PC-9 (cell line): ENCODE results near the gene SMIM22. TPM values are rescaled to one million over a fixed set of nuclear protein-coding genes. Genes with fewer than 3 reads are reported as not detected.
A peak's percentile ranks its signal among the peaks of the same experiment; 100 is the strongest.

Source experiments
- BruUV-seq: library from RNA; stranded (reverse); fragments of 400-500 nt; replicated peaks from 2 replicates; lab custom pipeline; 2021; lab: Mats Ljungman, UMichigan
- CTCF ChIA-PET: fragments of 300-600 bp; sonication (Branson Sonifier 250); formaldehyde crosslinking; loops from one replicate; lab custom pipeline; 2022; ENCODE audit warnings: antibody characterized with exemption; lab: Charles Lee
- POLR2A ChIA-PET: fragments of 300-600 bp; sonication (Branson Sonifier 250); formaldehyde crosslinking; loops from one replicate; lab custom pipeline; 2022; ENCODE audit warnings: antibody characterized with exemption; ENCODE audit not compliant: unreplicated experiment; lab: Charles Lee
- DNase-seq, 2 experiments: peaks; one replicate each; pipeline versions ENCODE4 v3.0.0 to v3.0.0-alpha.2; 2015 to 2022; ENCODE audit warnings: mixed read lengths in 1 of 2
- H2AFZ ChIP-seq: fragments of 200-600 bp; sonication (generic); 2 replicates; pipeline ENCODE4 v1.8.1; 2017; ENCODE audit warnings: antibody characterized with exemption
- H3F3A ChIP-seq: fragments of 200-600 bp; sonication (generic); 2 replicates; pipeline ENCODE4 v1.8.1; 2017; ENCODE audit warnings: antibody characterized with exemption, mild to moderate bottlenecking, low read depth; ENCODE audit not compliant: insufficient read depth
- H3K27ac ChIP-seq: fragments of 200-600 bp; sonication (generic); 2 replicates; pipeline ENCODE4 v1.6.1; 2016; ENCODE audit warnings: mixed run types
- H3K27me3 ChIP-seq: fragments of 200-600 bp; sonication (generic); 2 replicates; pipeline ENCODE4 v1.6.1; 2016; ENCODE audit warnings: low read depth, mixed run types; ENCODE audit not compliant: insufficient read depth
- H3K36me3 ChIP-seq: fragments of 200-600 bp; sonication (generic); 2 replicates; pipeline ENCODE4 v1.6.1; 2016; ENCODE audit warnings: low read depth, mixed run types
- H3K4me1 ChIP-seq: fragments of 200-600 bp; sonication (generic); replicated peaks from 2 replicates; pipeline ENCODE4 v1.6.1; 2016; ENCODE audit warnings: mixed run types; ENCODE audit not compliant: insufficient read depth
- H3K4me2 ChIP-seq: fragments of 200-600 bp; sonication (generic); 2 replicates; pipeline ENCODE4 v1.6.1; 2017; ENCODE audit warnings: mixed run types
- H3K4me3 ChIP-seq: fragments of 200-600 bp; sonication (generic); 2 replicates; pipeline ENCODE4 v1.6.1; 2016; ENCODE audit warnings: mixed run types
- H3K79me2 ChIP-seq: fragments of 200-600 bp; sonication (generic); 2 replicates; pipeline ENCODE4 v1.6.1; 2017; ENCODE audit warnings: low read depth, mixed run types
- H3K9me2 ChIP-seq: fragments of 200-600 bp; sonication (generic); 2 replicates; pipeline ENCODE4 v1.8.1; 2017; ENCODE audit warnings: mild to moderate bottlenecking; ENCODE audit not compliant: insufficient read depth
- H3K9me3 ChIP-seq: fragments of 200-600 bp; sonication (generic); 2 replicates; pipeline ENCODE4 v1.8.1; 2016; ENCODE audit warnings: low read depth; ENCODE audit not compliant: insufficient read depth
- H4K20me1 ChIP-seq: fragments of 200-600 bp; sonication (generic); 2 replicates; pipeline ENCODE4 v1.8.1; 2017; ENCODE audit not compliant: insufficient read depth
- EZH2 ChIP-seq: fragments of 200-600 bp; sonication (generic); IDR thresholded peaks from 2 replicates; pipeline ENCODE4 v1.8.0; 2017; ENCODE audit warnings: antibody characterized with exemption, low read depth
- intact Hi-C: fragments of 100-400 bp; cut with micrococcal nuclease; formaldehyde crosslinking; loops from one replicate; pipeline ENCODE4 v1.10.0; 2022; ENCODE audit not compliant: unreplicated experiment
- total RNA-seq: library from RNA; stranded (reverse); gene quantifications from 2 replicates; pipeline ENCODE4 v1.2.3, GENCODE V29; 2021
- TF ChIP-seq, protein P1 (sequence below): fragments of 200-600 bp; sonication (generic); conservative IDR thresholded peaks from 2 replicates; pipeline ENCODE4 v1.6.1; 2017; ENCODE audit warnings: mixed run types, antibody characterized with exemption, mild to moderate bottlenecking, moderate library complexity

The SMIM22 gene
- total RNA-seq, 1 experiment from 2014 or later: 134 TPM

DNA sequence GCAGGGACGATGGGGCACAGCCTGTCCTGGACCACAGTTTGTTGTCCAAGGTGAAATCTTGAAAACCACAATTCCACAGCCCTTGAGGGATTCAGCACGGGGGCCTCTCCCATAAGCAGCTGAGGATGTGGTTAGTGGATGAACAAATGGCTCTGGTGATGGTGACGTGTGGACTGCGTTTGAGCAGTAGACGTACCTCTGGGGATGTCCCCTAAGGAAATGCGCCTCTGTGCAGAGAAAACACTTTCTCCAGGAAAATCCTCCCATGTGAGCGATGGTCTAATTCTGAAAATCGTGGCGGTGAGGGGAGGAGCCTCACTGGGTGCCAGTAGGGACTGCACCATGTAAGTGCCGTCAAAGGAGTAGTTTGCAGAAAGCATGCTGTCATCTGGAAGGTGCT, 4.3 kb upstream of the SMIM22 start:
- H3K27ac ChIP-seq: no peak overlapping the region
- no peaks in the 10 kb centered on the region for H3K27me3 ChIP-seq
- H3K36me3 ChIP-seq: no peaks in the 10 kb centered on the region
- H3K4me1 ChIP-seq: peaks cover 38% of the 10 kb centered on the region
- no TSS peak for BruUV-seq
- CTCF ChIA-PET: interaction anchor here (0.6 kb wide), 1 partner anchor 67 kb away, joined by 5 read pairs; no protein-coding TSS in a partner anchor
- TF ChIP-seq, protein P1, sequence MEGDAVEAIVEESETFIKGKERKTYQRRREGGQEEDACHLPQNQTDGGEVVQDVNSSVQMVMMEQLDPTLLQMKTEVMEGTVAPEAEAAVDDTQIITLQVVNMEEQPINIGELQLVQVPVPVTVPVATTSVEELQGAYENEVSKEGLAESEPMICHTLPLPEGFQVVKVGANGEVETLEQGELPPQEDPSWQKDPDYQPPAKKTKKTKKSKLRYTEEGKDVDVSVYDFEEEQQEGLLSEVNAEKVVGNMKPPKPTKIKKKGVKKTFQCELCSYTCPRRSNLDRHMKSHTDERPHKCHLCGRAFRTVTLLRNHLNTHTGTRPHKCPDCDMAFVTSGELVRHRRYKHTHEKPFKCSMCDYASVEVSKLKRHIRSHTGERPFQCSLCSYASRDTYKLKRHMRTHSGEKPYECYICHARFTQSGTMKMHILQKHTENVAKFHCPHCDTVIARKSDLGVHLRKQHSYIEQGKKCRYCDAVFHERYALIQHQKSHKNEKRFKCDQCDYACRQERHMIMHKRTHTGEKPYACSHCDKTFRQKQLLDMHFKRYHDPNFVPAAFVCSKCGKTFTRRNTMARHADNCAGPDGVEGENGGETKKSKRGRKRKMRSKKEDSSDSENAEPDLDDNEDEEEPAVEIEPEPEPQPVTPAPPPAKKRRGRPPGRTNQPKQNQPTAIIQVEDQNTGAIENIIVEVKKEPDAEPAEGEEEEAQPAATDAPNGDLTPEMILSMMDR: no peak
- no peak for TF ChIP-seq EZH2
- no peak overlapping the region for H2AFZ ChIP-seq
- no peaks in the 10 kb centered on the region for H4K20me1 ChIP-seq
- no peak overlapping the region for H3K4me2 ChIP-seq
- H3F3A ChIP-seq: peaks cover 23% of the 10 kb centered on the region; the same call in 1 of the 2 replicates
- no peaks in the 10 kb centered on the region for H3K9me3 ChIP-seq
- intact Hi-C loops: no loop called here
- H3K79me2 ChIP-seq: peaks cover 6% of the 10 kb centered on the region; the same call in 1 of the 2 replicates
- POLR2A ChIA-PET: no interaction called here
- no peak for DNase-seq
- no peaks in the 10 kb centered on the region for H3K9me2 ChIP-seq
- H3K4me3 ChIP-seq: no peak overlapping the region

DNA sequence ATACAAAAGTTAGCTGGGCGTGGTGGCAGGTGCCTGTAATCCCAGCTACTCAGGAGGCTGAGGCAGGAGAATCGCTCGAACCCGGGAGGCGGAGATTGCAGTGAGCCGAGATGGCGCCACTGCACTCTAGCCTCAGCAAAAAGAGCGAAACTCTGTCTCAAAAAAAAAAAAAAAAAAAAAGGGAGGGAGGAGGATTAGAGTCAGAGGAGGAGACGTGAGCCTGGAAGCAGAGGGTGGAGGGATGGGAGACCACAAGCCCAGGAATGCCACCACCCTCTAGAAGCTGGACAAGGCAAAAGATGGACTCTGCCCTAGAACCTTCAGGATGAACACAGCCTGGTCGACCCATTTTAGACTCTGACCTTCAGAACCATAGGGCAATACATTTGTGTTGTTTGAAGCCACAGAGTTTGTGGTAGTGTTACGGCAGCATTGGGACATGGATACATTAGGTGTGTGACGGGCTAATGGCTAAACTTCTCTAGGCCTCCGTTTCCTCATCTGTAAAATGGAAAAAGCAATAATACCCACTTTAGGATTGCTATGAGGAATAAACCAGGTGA, 2.1 kb upstream of the SMIM22 start:
- Histone ChIP-seq H3K9me3 (no peaks in the 10 kb centered on the region), H3K4me3 (no peak overlapping the region), H3K9me2 (no peaks in the 10 kb centered on the region), H3F3A (peaks cover 24% of the 10 kb centered on the region; the same call in 1 of the 2 replicates), H3K36me3 (no peaks in the 10 kb centered on the region), H3K4me1 (peaks cover 41% of the 10 kb centered on the region), H4K20me1 (no peaks in the 10 kb centered on the region), H3K27ac (no peak overlapping the region), H2AFZ (no peak overlapping the region), H3K79me2 (peaks cover 25% of the 10 kb centered on the region), H3K4me2 (no peak overlapping the region), H3K27me3 (no peaks in the 10 kb centered on the region)
- TF ChIP-seq, protein P1: no peak
- no peak for TF ChIP-seq EZH2
- DNase-seq: no peak
- intact Hi-C loops: no loop called here
- BruUV-seq: no TSS peak
- CTCF ChIA-PET: interaction anchor here (0.6 kb wide), 1 partner anchor 144 kb away, joined by 3 read pairs; the partner anchor contains the start of gene PPL
- POLR2A ChIA-PET: interaction anchor here (0.7 kb wide), 1 partner anchor 304 kb away, joined by 13 read pairs; no protein-coding TSS in a partner anchor

DNA sequence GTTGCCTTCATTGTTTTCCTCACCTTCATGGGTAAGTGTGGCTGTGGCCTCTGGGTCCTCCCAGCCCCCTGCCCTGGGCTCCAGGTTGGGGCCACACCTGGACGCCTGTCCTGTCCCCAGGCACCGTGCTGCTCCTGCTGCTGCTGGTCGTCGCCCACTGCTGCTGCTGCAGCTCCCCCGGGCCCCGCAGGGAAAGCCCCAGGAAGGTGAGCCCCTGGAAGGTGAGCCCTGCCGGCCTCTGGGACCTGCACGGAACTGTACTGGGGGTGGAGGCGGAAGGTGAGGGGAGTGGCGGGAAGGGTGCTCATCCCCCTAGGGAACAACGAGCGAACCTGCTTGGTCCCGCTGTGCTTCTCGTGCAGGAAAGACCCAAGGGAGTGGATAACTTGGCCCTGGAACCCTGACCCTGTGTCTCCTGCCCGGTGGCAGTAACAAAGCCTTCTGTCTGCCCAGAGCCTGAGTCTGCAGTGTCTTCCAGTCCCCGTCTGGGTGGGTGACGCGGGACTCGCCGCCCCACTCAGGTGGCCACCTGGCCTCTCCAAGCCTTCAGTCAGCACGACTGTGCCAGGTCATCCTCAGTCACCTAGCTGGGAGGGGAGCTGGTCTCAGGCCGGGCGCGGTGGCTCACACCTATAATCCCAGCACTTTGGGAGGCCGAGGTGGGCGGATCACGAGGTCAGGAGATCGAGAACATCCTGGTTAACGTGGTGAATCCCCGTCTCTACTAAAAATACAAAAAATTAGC, 831 bp downstream of the SMIM22 start:
- Histone ChIP-seq H3K27me3 (no peaks in the 10 kb centered on the region), H3K9me2 (no peaks in the 10 kb centered on the region), H4K20me1 (no peaks in the 10 kb centered on the region), H2AFZ (peak overlapping the region; percentile 82), H3K4me1 (peaks cover 19% of the 10 kb centered on the region), H3K36me3 (no peaks in the 10 kb centered on the region; the same call in 1 of the 2 replicates), H3K9me3 (no peaks in the 10 kb centered on the region), H3F3A (peaks cover 16% of the 10 kb centered on the region; the same call in 1 of the 2 replicates), H3K79me2 (peaks cover 25% of the 10 kb centered on the region), H3K27ac (peak overlapping the region; percentile 56), H3K4me3 (peak overlapping the region; percentile 91), H3K4me2 (peak overlapping the region; percentile 96)
- CTCF ChIA-PET: no interaction called here
- TSS peak; percentile 58 for BruUV-seq
- peak in 1 of 2 experiments; percentile 32 for DNase-seq
- TF ChIP-seq EZH2: no peak
- TF ChIP-seq, protein P1: no peak
- POLR2A ChIA-PET: interaction anchor here (0.6 to 0.7 kb wide), 3 partner anchors 24 to 290 kb away, joined by 3 to 11 read pairs (median 3); no protein-coding TSS in a partner anchor
- intact Hi-C loops: loop anchor here (1.0 kb wide), 1 partner anchor 28 kb away; no protein-coding TSS in a partner anchor
